NCI-H1092 (cell line): Measurements from ENCODE around the gene CKS2.
A peak's percentile ranks its signal among the peaks of the same experiment; 100 is the strongest.

Source experiments
- DNase-seq: peaks from one replicate; lab custom pipeline; 2025; lab: John Stamatoyannopoulos, UW

The CKS2 gene

GRCh38 chr9:89350988-89351557 is 40.1 kb downstream of the CKS2 start:
- no peak for DNase-seq

- DNase-seq, result no peak
These were observed 40.7 kb downstream of the CKS2 start for GRCh38 chr9:89351584-89352300.

- DNase-seq, result no peak
These were observed 41.5 kb downstream of the CKS2 start for GRCh38 chr9:89352451-89352850.

- no peak for DNase-seq
These were observed 42.1 kb downstream of the CKS2 start for GRCh38 chr9:89352874-89353649.

GRCh38 chr9:89353989-89354388 is 43.0 kb downstream of the CKS2 start:
- no peak for DNase-seq

- no peak for DNase-seq
These were observed 43.5 kb downstream of the CKS2 start for GRCh38 chr9:89354471-89354870.

- no peak for DNase-seq
These were observed 45.8 kb downstream of the CKS2 start for GRCh38 chr9:89356782-89357181.

GRCh38 chr9:89357331-89358197 is 46.6 kb downstream of the CKS2 start:
- no peak for DNase-seq

GRCh38 chr9:89358376-89358916 is 47.5 kb downstream of the CKS2 start:
- no peak for DNase-seq

- DNase-seq, result peak; percentile 59
These were observed 48.0 kb downstream of the CKS2 start for GRCh38 chr9:89358985-89359384.

GRCh38 chr9:89359751-89360261 is 48.8 kb downstream of the CKS2 start:
- peak; percentile 77 for DNase-seq

GRCh38 chr9:89360465-89360864 is 49.5 kb downstream of the CKS2 start:
- peak; percentile 47 for DNase-seq

- DNase-seq, result no peak
These were observed 50.0 kb downstream of the CKS2 start for GRCh38 chr9:89361031-89361430.

- no peak for DNase-seq
These were observed 51.0 kb downstream of the CKS2 start for GRCh38 chr9:89361816-89362646.

- DNase-seq, result no peak
These were observed 51.8 kb downstream of the CKS2 start for GRCh38 chr9:89362647-89363310.

- DNase-seq, result no peak
These were observed 52.3 kb downstream of the CKS2 start for GRCh38 chr9:89363311-89363670.

GRCh38 chr9:89363921-89364665 is 53.1 kb downstream of the CKS2 start:
- DNase-seq, result no peak

- no peak for DNase-seq
These were observed 53.9 kb downstream of the CKS2 start for GRCh38 chr9:89364666-89365531.

GRCh38 chr9:89365532-89365912 is 54.5 kb downstream of the CKS2 start:
- no peak for DNase-seq
